Stomach (tissue), 9 donors: ENCODE measurements around the gene ZFHX2. TPM values are rescaled to one million over a fixed set of nuclear protein-coding genes. Genes with fewer than 3 reads are reported as not detected.

Source experiments
- DNase-seq, 2 donors: peaks; one replicate each; pipeline versions ENCODE4 v3.0.0 to v3.0.0-alpha.2; 2013 to 2019
- H3K27ac ChIP-seq, 5 donors: fragments of 200-600 bp in 4 of 5; sonication (generic) in 4 of 5; one replicate each; pipeline ENCODE4 v1.5.1; 2013 to 2019; ENCODE audit warnings: mild to moderate bottlenecking in 1 of 5, moderate library complexity in 1 of 5
- H3K27me3 ChIP-seq, 3 donors: fragments of 200-600 bp; sonication (generic); one replicate each; pipeline ENCODE4 v1.5.1; 2017 to 2019; ENCODE audit warnings: mixed run types in 1 of 3
- H3K36me3 ChIP-seq, 4 donors: fragments of 200-600 bp; sonication (generic); 1 replicate in 3 of 4; 2 replicates in 1 of 4; pipeline ENCODE4 v1.5.1; 2016 to 2019
- H3K4me1 ChIP-seq, 4 donors: fragments of 200-600 bp; sonication (generic); one replicate each; pipeline ENCODE4 v1.5.1; 2016 to 2019
- H3K4me3 ChIP-seq, 4 donors: fragments of 200-600 bp; sonication (generic) in 3 of 4; one replicate each; pipeline ENCODE4 v1.5.1; 2016 to 2019; ENCODE audit warnings: mild to moderate bottlenecking in 1 of 4
- H3K9me3 ChIP-seq, 4 donors: fragments of 200-600 bp; sonication (generic); one replicate each; pipeline ENCODE4 v1.5.1; 2016 to 2019
- EP300 ChIP-seq: sonication (generic); formaldehyde crosslinking; IDR thresholded peaks from one replicate; pipeline ENCODE4 v1.6.1; 2017; ENCODE audit warnings: antibody characterized with exemption
- POLR2A ChIP-seq, 4 donors: fragments of 450-650 bp; IDR thresholded peaks; one replicate each; pipeline ENCODE4 v1.6.1; 2016; ENCODE audit warnings: antibody characterized with exemption in 4 of 4, control low read depth in 2 of 4, mild to moderate bottlenecking in 1 of 4, moderate library complexity in 1 of 4
- POLR2AphosphoS5 ChIP-seq, 3 donors: sonication (generic); formaldehyde crosslinking; IDR thresholded peaks; one replicate each; pipeline ENCODE4 v1.6.1; 2016; ENCODE audit warnings: antibody characterized with exemption in 3 of 3
- WGBS, 5 donors: extraction: QIAGEN DNeasy Blood & Tissue Kit in 3 of 5; methylation state at CpG; one replicate each; pipeline versions ENCODE4 v1.1.5 to v1.1.7; 2013 to 2018; 5-methylcytosine and 5-hydroxymethylcytosine counted together
- intact Hi-C: fragments of 100-400 bp; cut with DNase I; formaldehyde crosslinking; loops from one replicate; pipeline ENCODE4 v1.15.1; 2023; ENCODE audit warnings: low total_unique reads
- polyA plus RNA-seq, 3 donors: library from polyadenylated mRNA; stranded (reverse); fragments of 200-250 nt; gene quantifications; one replicate each; pipeline ENCODE4 v1.2.3, GENCODE V29; 2013
- total RNA-seq, 5 donors: library from RNA; depleted of rRNA; stranded (reverse); fragments of >200 nt; gene quantifications; one replicate each; pipeline versions ENCODE4 v1.1.0 to v1.2.3, GENCODE V29; 2014 to 2016
- TF ChIP-seq, protein P1 (sequence below), 7 experiments: fragments of 450-650 bp in 4 of 7; fragments of 200-600 bp in 3 of 7; sonication (generic) in 3 of 7; IDR thresholded peaks; one replicate each; pipeline ENCODE4 v1.5.1; 2016 to 2019; ENCODE audit warnings: antibody characterized with exemption in 7 of 7, control low read depth in 2 of 7, mild to moderate bottlenecking in 1 of 7
- donor health status: healthy with polysubstance abuse.
- donor health status: Bipolar disorder and iron deficiency.
- donor health status: healthy.

The ZFHX2 gene
- total and polyA plus RNA-seq, 8 donors, result under 0.01 to 2.9 (median 0.68) TPM; not detected in 1

DNA sequence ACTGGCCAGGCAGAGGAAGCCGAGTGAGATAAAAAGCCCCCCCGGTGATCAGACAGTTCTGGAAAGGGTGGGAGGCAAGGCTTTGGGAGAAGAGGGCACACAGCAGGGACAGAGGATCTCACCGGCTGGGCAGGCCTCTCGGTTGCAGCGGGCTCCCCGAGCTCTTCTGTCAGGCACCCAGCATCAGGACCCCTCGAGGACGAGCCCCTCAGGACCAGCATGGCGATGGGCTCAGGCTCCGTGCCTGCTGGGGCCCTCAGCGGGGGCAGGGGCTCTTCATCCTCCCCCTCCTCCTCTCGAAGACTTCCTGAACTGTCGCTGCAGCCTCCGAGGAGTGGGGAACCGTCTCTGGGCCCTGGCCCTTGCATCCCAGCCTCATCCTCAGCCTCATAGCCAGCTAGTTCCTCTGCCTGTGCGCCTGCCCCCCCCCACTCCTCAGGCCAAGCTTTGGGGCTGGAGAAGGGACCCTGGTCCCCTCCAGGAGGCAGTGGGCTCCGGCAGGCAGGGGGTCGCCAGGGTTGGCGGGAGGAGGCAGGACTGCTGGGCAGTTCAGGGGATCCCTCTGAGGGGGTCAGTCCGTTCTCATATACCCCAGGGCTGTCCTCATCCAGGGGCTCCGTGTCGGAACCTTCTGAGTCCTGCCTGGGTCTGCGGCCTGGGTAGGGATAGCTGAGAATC is 19.4 kb upstream of the ZFHX2 start:
- intact Hi-C loops, result no loop called here
- H3K27me3 ChIP-seq, result peaks cover 9 to 51% (median 14%) of the 10 kb centered on the region in 3 donors
- peaks cover 22 to 38% (median 25%) of the 10 kb centered on the region in 4 donors for H3K4me1 ChIP-seq
- TF ChIP-seq POLR2A (IDR thresholded peaks at IDR 0.05) (no peak), POLR2AphosphoS5 (IDR thresholded peaks at IDR 0.05) (no peak), EP300 (no peak)
- TF ChIP-seq, protein P1, sequence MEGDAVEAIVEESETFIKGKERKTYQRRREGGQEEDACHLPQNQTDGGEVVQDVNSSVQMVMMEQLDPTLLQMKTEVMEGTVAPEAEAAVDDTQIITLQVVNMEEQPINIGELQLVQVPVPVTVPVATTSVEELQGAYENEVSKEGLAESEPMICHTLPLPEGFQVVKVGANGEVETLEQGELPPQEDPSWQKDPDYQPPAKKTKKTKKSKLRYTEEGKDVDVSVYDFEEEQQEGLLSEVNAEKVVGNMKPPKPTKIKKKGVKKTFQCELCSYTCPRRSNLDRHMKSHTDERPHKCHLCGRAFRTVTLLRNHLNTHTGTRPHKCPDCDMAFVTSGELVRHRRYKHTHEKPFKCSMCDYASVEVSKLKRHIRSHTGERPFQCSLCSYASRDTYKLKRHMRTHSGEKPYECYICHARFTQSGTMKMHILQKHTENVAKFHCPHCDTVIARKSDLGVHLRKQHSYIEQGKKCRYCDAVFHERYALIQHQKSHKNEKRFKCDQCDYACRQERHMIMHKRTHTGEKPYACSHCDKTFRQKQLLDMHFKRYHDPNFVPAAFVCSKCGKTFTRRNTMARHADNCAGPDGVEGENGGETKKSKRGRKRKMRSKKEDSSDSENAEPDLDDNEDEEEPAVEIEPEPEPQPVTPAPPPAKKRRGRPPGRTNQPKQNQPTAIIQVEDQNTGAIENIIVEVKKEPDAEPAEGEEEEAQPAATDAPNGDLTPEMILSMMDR (IDR thresholded peaks at IDR 0.05), result no peak
- H3K36me3 ChIP-seq, result peaks cover 1 to 4% (median 2%) of the 10 kb centered on the region in 4 donors
- no peak overlapping the region for H3K4me3 ChIP-seq
- no peaks in the 10 kb centered on the region for H3K9me3 ChIP-seq
- 87 to 90% (median 89%) methylated on average over 18 to 23 of the region's 23 CpGs for WGBS, 5 donors
- no peak overlapping the region for H3K27ac ChIP-seq
- peak in 1 of 2 donors; percentile 14 for DNase-seq

GRCh38 chr14:23569443-23570151 is 18.0 kb upstream of the ZFHX2 start:
- Histone ChIP-seq H3K27ac (peak overlapping the region in 3 of 5 donors; percentile 9 to 38 (median 20)), H3K36me3 (peaks cover 10 to 16% (median 15%) of the 10 kb centered on the region in 4 donors), H3K9me3 (no peaks in the 10 kb centered on the region), H3K27me3 (peaks cover 0 to 37% (median under 1%) of the 10 kb centered on the region in 3 donors), H3K4me1 (peaks cover 18 to 37% (median 25%) of the 10 kb centered on the region in 4 donors), H3K4me3 (no peak overlapping the region)
- peak in 1 of 2 donors; percentile 78 for DNase-seq
- intact Hi-C loops, result loop anchor here (10.0 kb wide), 1 partner anchor 245 kb away; the partner anchor contains the start of gene PABPN1
- TF ChIP-seq, protein P1 (IDR thresholded peaks at IDR 0.05), result no peak
- TF ChIP-seq POLR2AphosphoS5 (IDR thresholded peaks at IDR 0.05), result no peak
- no peak for TF ChIP-seq EP300
- no peak for TF ChIP-seq POLR2A (IDR thresholded peaks at IDR 0.05)
- 46 to 57% (median 56%) methylated on average over 6 to 7 of the region's 7 CpGs for WGBS, 5 donors

DNA sequence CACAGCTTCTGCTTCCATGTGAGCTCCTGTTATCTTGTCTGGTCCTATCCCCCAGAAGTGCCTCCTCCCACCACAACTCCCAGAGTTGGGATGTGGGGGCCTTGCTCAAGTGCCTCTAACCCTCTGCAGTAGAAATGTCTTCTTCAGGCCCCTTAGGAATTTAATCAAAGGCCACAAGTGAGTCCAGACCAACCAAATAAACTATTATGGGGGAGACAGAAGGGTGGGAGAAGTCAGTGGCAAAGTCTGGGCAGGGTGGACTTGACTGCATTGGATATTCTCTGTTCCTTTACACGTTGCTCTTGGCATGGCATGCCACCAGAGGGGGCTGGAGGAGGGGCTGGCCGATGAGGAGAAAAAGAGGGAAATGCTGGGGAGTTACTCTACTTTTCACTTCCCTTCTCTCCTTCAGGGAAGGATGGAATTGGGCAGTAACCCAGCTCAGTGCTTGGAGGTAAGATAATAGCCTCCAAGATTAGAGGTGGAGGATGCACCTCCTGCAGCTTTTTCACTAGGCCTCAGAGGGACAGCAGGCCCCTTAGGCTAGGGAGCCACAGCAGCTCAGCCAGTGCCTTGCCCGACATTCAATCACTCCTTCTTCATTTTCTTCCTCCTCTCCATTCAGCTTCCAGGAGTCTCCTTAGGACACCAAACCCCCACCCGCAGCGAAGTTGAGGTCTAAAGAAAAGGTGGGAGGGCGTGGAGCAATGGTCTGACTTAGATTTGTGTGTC is 17.2 kb upstream of the ZFHX2 start:
- Histone ChIP-seq H3K9me3 (no peaks in the 10 kb centered on the region), H3K27ac (peak overlapping the region in 3 of 5 donors; percentile 79 to 90 (median 87)), H3K27me3 (peaks cover 0 to 31% (median 0%) of the 10 kb centered on the region in 3 donors), H3K4me3 (no peak overlapping the region), H3K36me3 (peaks cover 16 to 25% (median 22%) of the 10 kb centered on the region in 4 donors), H3K4me1 (peaks cover 18 to 42% (median 29%) of the 10 kb centered on the region in 4 donors)
- WGBS, 5 donors, result 53 to 61% (median 56%) methylated on average over 6 of the region's 6 CpGs
- TF ChIP-seq EP300, result no peak
- TF ChIP-seq POLR2AphosphoS5 (IDR thresholded peaks at IDR 0.05), result no peak
- no peak for TF ChIP-seq POLR2A (IDR thresholded peaks at IDR 0.05)
- TF ChIP-seq, protein P1 (IDR thresholded peaks at IDR 0.05), result no peak
- intact Hi-C loops, result loop anchor here (10.0 kb wide), 1 partner anchor 244 kb away; the partner anchor contains the start of gene PABPN1
- DNase-seq, result peak in 1 of 2 donors; percentile 67
